Activated CD4-positive, alpha-beta T cell treated with anti-CD3 and anti-CD28 coated beads, Interleukin-2, Interleukin-6, amounts not matched to agents 100 ng/mL and 50 ng/mL, durations not matched to agents 16 hours and 8 hours (primary cell): Measurements from ENCODE around the gene STK33.

Experiments
- DNase-seq: peaks from one replicate; pipeline ENCODE4 v3.0.0-alpha.2; 2020

STK33 gene

DNA sequence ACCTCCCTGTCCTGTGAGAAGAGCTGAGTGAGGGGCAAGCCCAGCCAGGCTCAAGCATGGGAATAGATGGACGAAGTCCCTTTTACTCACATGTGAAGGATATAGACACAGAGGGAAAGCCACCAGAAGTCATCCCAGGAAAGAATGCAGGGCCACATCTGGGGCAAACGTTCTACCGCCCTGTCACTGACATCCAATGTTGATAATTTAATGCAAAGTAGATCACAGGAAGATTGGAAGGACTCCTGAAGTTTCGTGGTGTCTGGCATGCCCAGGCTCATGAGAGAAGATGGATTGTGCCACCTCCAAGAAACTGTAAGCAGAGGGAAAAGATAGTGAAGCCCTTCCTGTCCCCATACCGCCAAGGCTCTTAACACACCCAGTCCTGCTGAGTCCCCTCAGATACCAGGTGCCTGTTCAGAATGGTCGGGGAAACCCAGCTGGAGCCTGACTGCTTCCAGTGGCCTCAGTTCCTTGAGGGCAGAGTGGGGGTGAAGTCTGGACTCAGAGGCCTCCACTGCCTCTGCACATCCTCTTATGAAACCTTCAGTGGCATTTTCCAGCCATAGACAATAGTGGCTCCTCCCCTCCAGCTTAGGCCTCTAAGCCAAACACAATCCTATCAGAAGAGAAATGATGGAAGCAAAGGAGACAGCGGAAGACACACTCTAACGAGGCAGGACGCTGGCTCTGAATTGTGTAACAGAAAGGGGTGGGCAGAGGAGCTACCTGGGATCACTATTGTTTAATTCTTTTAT, 7.5 kb upstream of the STK33 start:
- no peak for DNase-seq

DNA sequence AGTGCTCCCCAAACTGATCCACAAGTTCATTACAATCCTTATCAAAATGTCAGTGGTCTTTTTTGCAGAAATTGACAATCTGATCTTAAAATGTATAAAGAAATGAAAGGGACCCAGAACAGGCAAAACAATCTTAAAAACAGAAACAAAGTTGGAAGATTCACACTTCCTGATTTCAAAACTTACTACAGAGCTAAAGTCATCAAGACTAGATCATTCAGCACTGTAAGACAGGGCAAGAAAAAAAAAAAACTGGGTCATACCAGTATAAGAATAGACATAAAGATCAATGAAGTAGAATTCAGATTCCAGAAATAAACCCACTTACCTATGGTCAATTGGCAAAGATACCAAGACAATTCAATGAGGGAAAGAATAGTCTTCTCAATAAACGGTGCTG, 4.5 kb upstream of the STK33 start:
- DNase-seq: no peak

GRCh38 chr11:8597182-8597581, 3.2 kb upstream of the STK33 start:
- DNase-seq: no peak

DNA sequence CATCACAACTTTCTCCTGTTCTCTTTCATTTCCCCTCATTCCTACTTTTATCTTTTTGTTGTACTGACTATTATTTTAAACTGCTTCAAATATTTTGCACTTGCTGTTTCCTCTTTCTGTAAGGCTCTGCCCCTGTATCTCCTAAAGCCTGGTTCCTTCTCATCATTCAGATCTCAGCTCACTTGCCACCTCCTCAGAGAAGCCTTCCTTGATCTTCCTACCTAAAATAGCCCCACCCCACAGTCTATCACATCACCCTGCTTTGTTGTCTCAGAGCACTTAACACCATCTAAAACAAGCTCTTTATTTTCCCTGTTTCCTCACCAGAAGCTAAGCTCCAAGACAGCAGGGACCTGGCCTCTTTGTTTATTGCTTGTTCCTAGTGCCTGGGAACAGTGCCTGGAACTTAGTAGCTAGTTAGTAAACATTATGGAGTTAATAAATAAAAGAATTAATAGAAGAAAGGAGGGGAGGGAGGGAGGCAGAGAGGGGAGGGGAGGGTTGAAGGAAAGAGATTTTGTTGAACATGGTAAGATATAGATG, 2.5 kb upstream of the STK33 start:
- DNase-seq: no peak

DNA sequence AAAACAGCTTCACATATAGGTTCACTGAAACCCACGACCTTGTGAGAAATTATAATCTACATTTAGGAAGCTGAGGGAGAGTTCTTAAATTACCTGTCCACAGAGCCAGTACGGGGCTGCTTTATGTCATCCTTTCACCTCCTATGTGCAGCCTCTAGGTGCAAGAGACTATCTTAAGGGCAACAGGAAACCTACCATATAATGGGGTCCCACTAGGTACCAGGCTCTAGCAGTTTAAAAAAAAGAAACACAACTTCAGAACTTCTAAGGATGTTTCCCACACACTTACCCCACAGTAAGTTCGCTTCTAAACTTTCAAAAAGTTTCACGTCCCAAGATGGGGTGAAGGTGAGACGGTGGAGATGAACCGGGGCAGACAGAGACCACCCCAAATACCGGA, 573 bp downstream of the STK33 start:
- no peak for DNase-seq

GRCh38 chr11:8587915-8588314, 6.1 kb downstream of the STK33 start:
- DNase-seq: no peak

DNA sequence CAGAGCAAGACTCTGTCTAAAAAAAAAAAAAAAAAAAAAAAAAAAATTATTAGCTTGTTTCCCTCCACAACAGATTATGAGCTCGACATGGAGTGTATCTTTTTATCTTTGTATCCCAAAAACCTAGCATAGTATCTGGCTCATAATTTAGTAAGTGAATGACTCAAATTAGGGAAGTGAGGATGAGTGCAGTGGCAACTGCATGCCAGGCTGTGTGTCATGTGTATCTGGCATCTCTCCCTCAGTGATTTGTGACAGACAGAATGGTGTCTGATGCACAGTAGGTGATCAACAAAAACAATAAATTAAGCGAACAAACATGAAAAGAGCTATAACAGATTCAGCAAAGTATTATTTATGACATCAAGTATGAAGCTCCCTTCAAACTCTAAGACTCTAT, 7.2 kb downstream of the STK33 start:
- DNase-seq: no peak

GRCh38 chr11:8586184-8586583, 7.8 kb downstream of the STK33 start:
- DNase-seq: no peak

DNA sequence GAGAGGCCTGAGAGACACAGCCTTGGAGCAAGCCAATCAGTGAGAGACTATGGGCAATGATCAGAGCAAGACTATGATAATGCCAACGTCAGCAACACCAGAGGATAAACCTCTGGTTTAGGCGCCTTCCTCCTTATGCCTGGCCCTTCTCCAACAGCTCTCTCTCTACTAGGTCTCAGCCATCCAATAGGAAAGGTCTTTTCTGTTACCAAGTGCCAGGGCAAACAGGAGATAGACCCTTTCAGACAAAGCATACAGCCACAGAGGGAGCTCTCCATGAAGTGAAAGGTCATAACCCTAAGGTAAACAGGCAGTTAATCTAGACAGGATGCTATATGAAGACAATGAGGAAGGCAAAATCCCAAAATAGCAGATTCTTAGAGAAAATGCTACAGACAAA, 9.5 kb downstream of the STK33 start:
- no peak for DNase-seq

DNA sequence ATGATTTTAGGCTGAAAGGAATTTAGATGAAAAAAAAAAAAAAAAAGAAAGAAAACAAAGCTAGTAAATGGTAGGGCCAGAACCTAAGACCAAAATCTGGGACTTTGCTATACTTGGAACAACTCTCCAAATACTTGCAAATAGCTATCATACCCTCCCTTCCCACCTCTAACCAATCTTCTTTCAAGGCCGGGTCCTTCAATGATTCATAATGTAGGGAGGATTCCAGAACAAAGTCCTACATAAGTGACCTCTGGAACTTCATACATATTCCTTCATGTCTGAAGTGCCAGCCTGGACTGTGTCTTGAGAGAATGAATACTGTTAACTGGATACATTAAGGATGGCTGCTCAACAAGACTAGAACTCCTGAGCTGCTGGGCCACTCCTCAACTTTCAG, 9.9 kb downstream of the STK33 start:
- no peak for DNase-seq

GRCh38 chr11:8581300-8581699, 12.7 kb downstream of the STK33 start:
- DNase-seq: no peak

DNA sequence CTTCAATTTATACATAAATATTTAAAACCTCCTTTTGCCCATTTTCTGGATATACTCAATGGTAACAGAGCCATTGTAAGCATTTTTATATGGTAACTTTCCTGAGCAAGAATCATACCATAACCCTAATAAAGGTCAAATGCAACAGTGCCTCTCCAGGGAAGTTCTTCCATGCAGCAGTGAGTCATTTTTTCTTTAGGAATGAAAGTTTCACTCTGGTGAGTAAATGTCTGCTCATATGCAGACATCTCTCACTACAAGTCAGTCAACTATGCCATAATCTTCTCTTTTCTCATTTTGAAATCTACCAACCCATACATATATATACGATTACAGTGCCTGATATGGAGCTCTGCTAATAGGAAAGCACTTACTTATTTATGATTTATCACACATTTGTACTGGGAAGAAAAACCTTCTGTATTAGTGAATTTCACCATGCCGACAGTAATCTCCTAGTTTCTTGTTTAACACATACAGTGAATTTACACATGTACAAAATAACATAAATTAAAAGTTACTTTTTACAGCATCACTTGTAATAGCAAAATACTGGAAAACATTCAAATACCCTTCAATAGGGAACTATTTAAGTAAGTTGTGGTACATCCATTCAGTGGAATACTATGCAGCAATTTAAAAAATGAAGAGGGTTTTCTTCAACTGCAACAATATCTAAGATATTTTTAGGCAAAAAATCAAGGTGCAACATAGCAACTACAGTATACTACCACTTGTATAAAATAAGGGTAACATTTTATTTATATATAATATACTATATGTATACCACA, 16.0 kb downstream of the STK33 start:
- DNase-seq: no peak

- DNase-seq: no peak
Observed at GRCh38 chr11:8574798-8575197, 19.2 kb downstream of the STK33 start.

DNA sequence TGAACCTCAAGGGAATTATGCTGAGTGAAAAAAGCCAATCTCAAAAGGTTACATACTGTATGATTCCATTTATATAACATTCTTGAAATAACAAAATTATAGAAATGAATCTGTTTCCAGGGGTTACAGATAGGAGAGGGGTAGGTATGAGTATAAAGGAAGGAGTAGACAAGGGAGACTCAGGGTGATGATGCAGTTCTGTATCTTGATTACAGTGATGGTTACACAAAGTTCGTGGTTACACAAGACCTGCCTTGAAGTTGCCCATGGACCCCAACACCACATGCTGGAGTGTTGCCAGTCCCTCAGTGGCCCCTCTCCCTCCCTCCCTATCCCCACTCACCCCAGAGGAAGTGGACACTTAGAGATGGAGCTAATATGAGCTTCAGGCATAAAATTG, 20.3 kb downstream of the STK33 start:
- DNase-seq: no peak

GRCh38 chr11:8567602-8568198, 26.3 kb downstream of the STK33 start:
- DNase-seq: peak; percentile 13

GRCh38 chr11:8566613-8567210, 27.3 kb downstream of the STK33 start:
- DNase-seq: peak; percentile 45

GRCh38 chr11:8564526-8564925, 29.5 kb downstream of the STK33 start:
- no peak for DNase-seq

- no peak for DNase-seq
Observed at GRCh38 chr11:8561461-8561860, 32.6 kb downstream of the STK33 start.

DNA sequence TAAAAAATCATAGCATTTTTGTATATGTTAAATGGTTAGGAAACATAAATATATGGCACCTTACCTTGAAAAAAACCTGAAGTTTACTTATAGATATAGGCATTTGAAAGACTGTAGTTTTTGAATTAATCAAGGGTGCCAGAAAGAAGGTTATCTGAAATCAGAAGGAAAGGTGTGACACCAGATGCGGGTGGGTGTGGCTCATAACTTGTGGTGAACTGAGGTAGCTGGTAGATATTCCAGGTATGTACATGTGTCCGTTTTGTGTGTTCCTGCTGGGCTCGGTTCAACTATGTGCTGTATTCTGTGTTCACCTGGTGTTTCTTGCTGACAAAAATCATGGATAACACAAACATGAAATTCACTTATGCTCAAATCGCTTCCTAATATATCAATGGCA, 35.6 kb downstream of the STK33 start:
- no peak for DNase-seq

GRCh38 chr11:8545698-8546366, 48.2 kb downstream of the STK33 start:
- DNase-seq: no peak

- no peak for DNase-seq
Observed at GRCh38 chr11:8544807-8545206, 49.2 kb downstream of the STK33 start.

- no peak for DNase-seq
Observed at GRCh38 chr11:8543278-8543677, 50.8 kb downstream of the STK33 start.

DNA sequence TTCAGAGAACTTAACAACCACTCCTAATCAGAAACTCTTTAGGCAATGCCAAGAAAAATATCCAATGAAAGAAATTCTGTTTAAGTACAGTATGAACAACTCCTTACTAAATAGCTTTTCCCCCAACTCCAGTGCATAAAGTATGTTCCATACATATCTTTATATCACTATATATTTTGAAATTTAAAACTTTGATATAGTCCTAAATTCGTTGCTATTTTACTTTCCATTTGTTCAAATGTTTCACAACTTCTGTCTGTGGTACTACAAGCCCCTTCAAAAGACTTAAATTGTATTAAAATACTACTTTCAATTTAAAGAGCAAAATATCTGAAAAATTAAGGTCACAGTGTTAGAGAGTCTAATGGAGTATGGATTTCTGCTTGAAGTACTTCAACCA, 52.6 kb downstream of the STK33 start:
- no peak for DNase-seq
